Astrocyte (in vitro differentiated cells and primary cell): Measurements from ENCODE around the gene XYLB.
"Not testable (repeated sequence)": the region's sequence is repeated elsewhere in the genome, so short reads cannot be mapped to it uniquely, and the experiment has no call there.

Experiments
- CTCF ChIP-seq: IDR thresholded peaks from 2 replicates; pipeline ENCODE4 v1.5.1; 2011; ENCODE audit warnings: low read depth, mild to moderate bottlenecking, inconsistent platforms, low read length, moderate library complexity; ENCODE audit not compliant: insufficient read depth
- EZH2 ChIP-seq: IDR thresholded peaks from 2 replicates; pipeline ENCODE4 v1.6.1; 2012; ENCODE audit warnings: mild to moderate bottlenecking, low read length, inconsistent platforms; ENCODE audit not compliant: insufficient read depth

GRCh38 chr3:38426798-38427426 lies 80.3 kb downstream of the XYLB start:
- TF ChIP-seq CTCF, EZH2: not testable (repeated sequence)
